Stomach (tissue), 4 donors: ENCODE results near the gene AQP2.

Experiments used
- CTCF ChIP-seq, 7 experiments: fragments of 450-650 bp in 4 of 7; fragments of 200-600 bp in 3 of 7; sonication (generic) in 3 of 7; IDR thresholded peaks; one replicate each; pipeline ENCODE4 v1.5.1; 2016 to 2019; ENCODE audit warnings: antibody characterized with exemption in 7 of 7, control low read depth in 2 of 7, mild to moderate bottlenecking in 1 of 7
- EP300 ChIP-seq: sonication (generic); formaldehyde crosslinking; IDR thresholded peaks from one replicate; pipeline ENCODE4 v1.6.1; 2017; ENCODE audit warnings: antibody characterized with exemption
- POLR2A ChIP-seq, 4 donors: fragments of 450-650 bp; IDR thresholded peaks; one replicate each; pipeline ENCODE4 v1.6.1; 2016; ENCODE audit warnings: antibody characterized with exemption in 4 of 4, control low read depth in 2 of 4, mild to moderate bottlenecking in 1 of 4, moderate library complexity in 1 of 4

DNA sequence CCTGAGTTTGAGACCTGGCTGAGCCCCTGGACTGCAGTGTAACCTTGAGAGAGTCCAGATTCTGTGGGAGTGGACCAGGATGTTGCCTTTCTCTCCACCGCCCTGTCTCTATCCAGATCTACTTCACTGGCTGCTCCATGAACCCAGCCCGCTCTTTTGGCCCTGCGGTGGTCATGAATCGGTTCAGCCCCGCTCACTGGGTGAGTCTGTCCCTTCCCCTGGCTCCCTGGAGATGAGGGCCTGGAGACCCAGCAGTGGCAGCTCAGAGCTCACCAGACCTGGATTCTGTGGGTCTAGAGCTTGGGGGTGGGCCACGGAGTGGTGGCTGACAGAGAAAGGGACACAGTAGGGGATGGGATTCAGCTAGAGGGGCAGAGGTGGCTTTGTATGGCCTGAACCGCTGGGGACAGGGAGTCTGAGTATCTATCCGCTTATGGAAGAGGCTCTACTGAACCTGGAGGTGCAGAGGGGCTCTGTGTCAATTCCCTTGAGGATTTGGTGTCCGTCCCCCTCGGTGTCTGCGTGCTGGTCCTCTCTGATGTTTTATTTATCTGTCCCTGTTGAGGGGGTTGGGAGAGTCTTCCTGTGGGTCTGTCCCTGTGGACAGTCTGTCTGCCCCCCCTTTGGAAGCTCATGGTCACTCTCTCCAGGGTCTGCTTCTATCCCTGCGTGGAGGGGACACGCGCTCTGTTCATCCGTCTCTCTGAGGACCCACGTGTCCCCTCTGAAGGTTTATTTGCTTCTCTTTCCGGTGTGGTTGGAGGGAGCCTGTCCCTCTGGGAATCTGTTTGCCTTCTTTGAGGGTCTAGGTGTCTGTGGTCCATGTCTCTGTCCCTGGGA lies 13.7 kb downstream of the AQP2 start:
- TF ChIP-seq CTCF (IDR thresholded peaks at IDR 0.05), result no peak
- TF ChIP-seq POLR2A (IDR thresholded peaks at IDR 0.05), result no peak
- no peak for TF ChIP-seq EP300
